ENCODE data around the gene CD300LF. TPM values are rescaled to one million over a fixed set of nuclear protein-coding genes. Genes with fewer than 3 reads are reported as not detected.
A peak's percentile ranks its signal among the peaks of the same experiment; 100 is the strongest.

The CD300LF gene
- total and polyA plus RNA-seq, 10 of the 15 experiments (the other 5 are each of a cell fraction or from before 2014, with no cell fraction given) = 0.15 TPM; not detected in 9

- H2AFZ ChIP-seq (ENCODE audit: control insufficient read depth, low read depth, low read length) = no peak overlapping the region
- ChIA-PET RAD21 (ENCODE audit: unreplicated experiment) (interaction anchor here (1.0 to 2.5 kb wide), 6 partner anchors 9 to 122 kb away, joined by 3 to 9 read pairs (median 5); partner anchors contain the start of gene CD300H), POLR2A (interaction anchor here (0.6 to 1.3 kb wide), 2 partner anchors 90 to 178 kb away, joined by 3 read pairs; no protein-coding TSS in a partner anchor), SMC1A (ENCODE audit: uncharacterized antibody, unreplicated experiment) (interaction anchor here (1.1 to 2.1 kb wide), 3 partner anchors 9 to 88 kb away, joined by 5 to 7 read pairs (median 7); partner anchors contain the start of gene RAB37), CTCF (interaction anchor here (0.6 to 3.2 kb wide), 10 partner anchors 9 to 280 kb away, joined by 3 to 14 read pairs (median 4); partner anchors contain the start of gene RAB37)
- in situ Hi-C loops (cut with MboI) (no loop called here), intact Hi-C loops (cut with micrococcal nuclease; ENCODE audit: unreplicated experiment) (loop anchor here (5.0 kb wide), 1 partner anchor 81 kb away; the partner anchor contains the start of gene CD300H)
- peaks cover 3 to 11% of the 10 kb centered on the region in 2 experiments; a peak in 2 of 4 replicates for H3K27me3 ChIP-seq (replicated peaks in 1 of 2; ENCODE audit: control insufficient read depth in 2 of 2, insufficient read depth in 2 of 2, low read length in 1 of 2)
- TF ChIP-seq BHLHE40 (IDR thresholded peaks at IDR 0.05; ENCODE audit: borderline replicate concordance in 1 of 2, low read depth in 2 of 2, low read length in 1 of 2) (no peak), ZNF384 (IDR thresholded peaks at IDR 0.05; ENCODE audit: borderline replicate concordance, low read depth, low read length) (no peak)
- no peaks in the 10 kb centered on the region; the same call in 1 of the 2 replicates for H4K20me1 ChIP-seq (ENCODE audit: control insufficient read depth, insufficient read depth)
- H3K4me1 ChIP-seq (ENCODE audit: control insufficient read depth, insufficient read depth, low read length) = no peaks in the 10 kb centered on the region
- H3K36me3 ChIP-seq (ENCODE audit: control insufficient read depth in 2 of 2, insufficient read depth in 2 of 2, low read length in 1 of 2) = no peaks in the 10 kb centered on the region
- H3K9me3 ChIP-seq (replicated peaks; ENCODE audit: control insufficient read depth, insufficient read depth, low read length) = no peaks in the 10 kb centered on the region
- BruUV-seq (replicated peaks) = no TSS peak
- no peak overlapping the region for H3K9ac ChIP-seq (ENCODE audit: control insufficient read depth, insufficient read depth, low read length)
- ATAC-seq (no peak), DNase-seq (ENCODE audit: low read depth, low spot score) (no peak), FAIRE-seq (no peak)
- H3K27ac ChIP-seq (ENCODE audit: control insufficient read depth, insufficient read depth) = no peak overlapping the region
- no peaks in the 10 kb centered on the region for H3K79me2 ChIP-seq (ENCODE audit: control insufficient read depth, insufficient read depth, low read length)
- H3K4me3 ChIP-seq = no peak overlapping the region
- H3K4me2 ChIP-seq (ENCODE audit: control insufficient read depth, insufficient read depth) = no peak overlapping the region
- 29% methylated on average over 7 of the region's 9 CpGs for WGBS (ENCODE audit: insufficient coverage, insufficient replicate concordance, low lambda C conversion rate, missing lambda C conversion rate)
Observed at GRCh38 chr17:74647871-74648672, 64.7 kb downstream of the CD300LF start.

GRCh38 chr17:74646231-74646630 lies 66.5 kb downstream of the CD300LF start:
- ATAC-seq (peak; percentile 59), DNase-seq (ENCODE audit: low read depth, low spot score) (no peak), FAIRE-seq (no peak)
- no peaks in the 10 kb centered on the region for H3K79me2 ChIP-seq (ENCODE audit: control insufficient read depth, insufficient read depth, low read length)
- no peaks in the 10 kb centered on the region for H3K9me3 ChIP-seq (replicated peaks; ENCODE audit: control insufficient read depth, insufficient read depth, low read length)
- H3K4me1 ChIP-seq (ENCODE audit: control insufficient read depth, insufficient read depth, low read length) = peaks cover 10% of the 10 kb centered on the region
- no peaks in the 10 kb centered on the region; the same call in 1 of the 2 replicates for H4K20me1 ChIP-seq (ENCODE audit: control insufficient read depth, insufficient read depth)
- 27% methylated on average over 3 of the region's 3 CpGs for WGBS (ENCODE audit: insufficient coverage, insufficient replicate concordance, low lambda C conversion rate, missing lambda C conversion rate)
- intact Hi-C loops (cut with micrococcal nuclease; ENCODE audit: unreplicated experiment) = loop anchor here (5.0 kb wide), 1 partner anchor 79 kb away; the partner anchor contains the start of gene CD300H
- no peaks in the 10 kb centered on the region for H3K36me3 ChIP-seq (ENCODE audit: control insufficient read depth in 2 of 2, insufficient read depth in 2 of 2, low read length in 1 of 2)
- no TSS peak for BruUV-seq (replicated peaks)
- CTCF ChIA-PET = interaction anchor here (3.2 kb wide), 1 partner anchor 81 kb away, joined by 14 read pairs; no protein-coding TSS in a partner anchor
- H2AFZ ChIP-seq (ENCODE audit: control insufficient read depth, low read depth, low read length) = no peak overlapping the region
- no peak overlapping the region for H3K27ac ChIP-seq (ENCODE audit: control insufficient read depth, insufficient read depth)
- no peak overlapping the region for H3K4me3 ChIP-seq
- no peak overlapping the region for H3K9ac ChIP-seq (ENCODE audit: control insufficient read depth, insufficient read depth, low read length)
- H3K4me2 ChIP-seq (ENCODE audit: control insufficient read depth, insufficient read depth) = no peak overlapping the region
- SMC1A ChIA-PET (ENCODE audit: uncharacterized antibody, unreplicated experiment) = no interaction called here
- H3K27me3 ChIP-seq (replicated peaks in 1 of 2; ENCODE audit: control insufficient read depth in 2 of 2, insufficient read depth in 2 of 2, low read length in 1 of 2) = peaks cover 0 to 5% of the 10 kb centered on the region in 2 experiments; a peak in 2 of 4 replicates
- in situ Hi-C loops (cut with MboI) = no loop called here
- POLR2A ChIA-PET = no interaction called here
- RAD21 ChIA-PET (ENCODE audit: unreplicated experiment) = interaction anchor here (2.5 kb wide), 1 partner anchor 79 kb away, joined by 9 read pairs; the partner anchor contains the start of gene CD300H
- peak; percentile 64 for TF ChIP-seq RAD21 (IDR thresholded peaks at IDR 0.05; ENCODE audit: insufficient read depth, low read depth, low read length)
- peak; percentile 46 to 68 (median 50); a peak in 5 of 6 replicates for TF ChIP-seq CTCF (IDR thresholded peaks at IDR 0.05 in 2 of 3, conservative IDR thresholded peaks at IDR 0.05 in 1 of 3; ENCODE audit: control insufficient read depth in 2 of 3, extremely low read depth in 1 of 3, insufficient read depth in 1 of 3, low read depth in 3 of 3, low read length in 3 of 3)
- no peak for TF ChIP-seq NKRF (conservative IDR thresholded peaks at IDR 0.05)
- TF ChIP-seq ZNF24 (IDR thresholded peaks at IDR 0.05) = 0 out of 2 replicates have a peak, but pooled peaks have one; percentile 10
- 0 out of 2 replicates have a peak, but pooled peaks have one; percentile 10 for TF ChIP-seq SPI1 (IDR thresholded peaks at IDR 0.05; ENCODE audit: borderline replicate concordance, insufficient read depth, low read depth, low read length)
- TF ChIP-seq SMC3 (IDR thresholded peaks at IDR 0.05; ENCODE audit: borderline replicate concordance, low read length) = peak; percentile 60; the same call in 1 of the 2 replicates
- no peak for TF ChIP-seq RBBP5 (conservative IDR thresholded peaks at IDR 0.05)
- no peak for TF ChIP-seq CEBPB (IDR thresholded peaks at IDR 0.05; ENCODE audit: borderline replicate concordance in 1 of 2, low read depth in 2 of 2, low read length in 2 of 2)
